Measurements from ENCODE around the gene SFI1.
"Not testable (repeated sequence)": the region's sequence is repeated elsewhere in the genome, so short reads cannot be mapped to it uniquely, and the experiment has no call there.

The SFI1 gene

GRCh38 chr22:31496007-31496734 is at the start of gene SFI1:
TSS of gene SFI1 (plus strand) at chr22:31496536. CDS start at chr22:31508285, 11,749 bp downstream.
- DNase-seq (ENCODE audit: low spot score), result peak; percentile 89

- DNase-seq (ENCODE audit: low spot score), result no peak
These were observed 49.6 kb upstream of the SFI1 start for GRCh38 chr22:31446767-31447166.

- no peak for DNase-seq (ENCODE audit: low spot score)
These were observed 49.0 kb upstream of the SFI1 start for GRCh38 chr22:31447337-31447736.

GRCh38 chr22:31448382-31448781 is 48.0 kb upstream of the SFI1 start:
- DNase-seq (ENCODE audit: low spot score), result no peak

- no peak for DNase-seq (ENCODE audit: low spot score)
These were observed 46.8 kb upstream of the SFI1 start for GRCh38 chr22:31449506-31449905.

- peak; percentile 49 for DNase-seq (ENCODE audit: low spot score)
These were observed 44.4 kb upstream of the SFI1 start for GRCh38 chr22:31451709-31452571.

GRCh38 chr22:31461699-31462098 is 34.6 kb upstream of the SFI1 start:
- no peak for DNase-seq (ENCODE audit: low spot score)

- DNase-seq (ENCODE audit: low spot score), result no peak
These were observed 31.0 kb upstream of the SFI1 start for GRCh38 chr22:31465307-31465706.

GRCh38 chr22:31474743-31475142 is 21.6 kb upstream of the SFI1 start:
- DNase-seq (ENCODE audit: low spot score), result no peak

GRCh38 chr22:31475800-31476199 is 20.5 kb upstream of the SFI1 start:
- no peak for DNase-seq (ENCODE audit: low spot score)

GRCh38 chr22:31477329-31477728 is 19.0 kb upstream of the SFI1 start:
- DNase-seq (ENCODE audit: low spot score), result no peak

- DNase-seq (ENCODE audit: low spot score), result no peak
These were observed 15.2 kb upstream of the SFI1 start for GRCh38 chr22:31481129-31481528.

- DNase-seq (ENCODE audit: low spot score), result not testable (repeated sequence)
These were observed 13.9 kb upstream of the SFI1 start for GRCh38 chr22:31482470-31482869.

GRCh38 chr22:31486369-31486768 is 10.0 kb upstream of the SFI1 start:
- not testable (repeated sequence) for DNase-seq (ENCODE audit: low spot score)

- no peak for DNase-seq (ENCODE audit: low spot score)
These were observed 9.4 kb upstream of the SFI1 start for GRCh38 chr22:31486951-31487350.

- no peak for DNase-seq (ENCODE audit: low spot score)
These were observed 7.9 kb upstream of the SFI1 start for GRCh38 chr22:31488346-31488883.

GRCh38 chr22:31488988-31489617 is 7.2 kb upstream of the SFI1 start:
- no peak for DNase-seq (ENCODE audit: low spot score)

- peak; percentile 86 for DNase-seq (ENCODE audit: low spot score)
These were observed 6.5 kb upstream of the SFI1 start, which contains the start of gene EIF4ENIF1 for GRCh38 chr22:31489632-31490495. TSS of gene EIF4ENIF1 (minus strand) at chr22:31489842. CDS start at chr22:31488718, 1,124 bp downstream.

- peak; percentile 71 for DNase-seq (ENCODE audit: low spot score)
These were observed 5.8 kb upstream of the SFI1 start for GRCh38 chr22:31490496-31490925.

- no peak for DNase-seq (ENCODE audit: low spot score)
These were observed 4.9 kb upstream of the SFI1 start for GRCh38 chr22:31491218-31491962.

GRCh38 chr22:31492151-31492550 is 4.2 kb upstream of the SFI1 start:
- DNase-seq (ENCODE audit: low spot score), result no peak

All from COLO829 (cell line).